GM19463 (cell line): ENCODE measurements around the gene TAS2R20.
"Not testable (repeated sequence)": the region's sequence is repeated elsewhere in the genome, so short reads cannot be mapped to it uniquely, and the experiment has no call there.

Source experiments
- ATAC-seq: cut with Tn5 transposase; IDR thresholded peaks from one replicate; pipeline ENCODE4 v1.9.1; 2021; ENCODE audit warnings: mild to moderate bottlenecking, moderate library complexity; ENCODE audit not compliant: unreplicated experiment

TAS2R20 gene, protein sequence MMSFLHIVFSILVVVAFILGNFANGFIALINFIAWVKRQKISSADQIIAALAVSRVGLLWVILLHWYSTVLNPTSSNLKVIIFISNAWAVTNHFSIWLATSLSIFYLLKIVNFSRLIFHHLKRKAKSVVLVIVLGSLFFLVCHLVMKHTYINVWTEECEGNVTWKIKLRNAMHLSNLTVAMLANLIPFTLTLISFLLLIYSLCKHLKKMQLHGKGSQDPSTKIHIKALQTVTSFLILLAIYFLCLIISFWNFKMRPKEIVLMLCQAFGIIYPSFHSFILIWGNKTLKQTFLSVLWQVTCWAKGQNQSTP

DNA sequence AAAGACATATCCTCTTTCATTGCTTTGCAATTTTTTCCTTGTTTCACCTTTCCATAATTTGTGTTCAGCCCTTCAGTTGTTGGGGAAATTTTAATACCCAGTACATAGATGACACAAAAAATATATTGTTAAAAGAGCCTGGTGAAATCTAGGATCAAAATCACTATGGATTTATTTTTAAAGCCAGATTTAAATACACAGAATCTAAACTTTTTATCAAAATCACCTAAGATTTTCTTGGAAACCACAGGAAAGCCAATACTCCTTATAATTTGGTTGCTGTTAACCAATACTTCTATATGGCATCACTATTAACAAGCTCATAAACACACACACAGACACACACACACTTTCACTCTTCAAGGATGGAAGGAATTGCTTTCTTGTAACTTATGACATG lies at the start of gene TAS2R20:
Gene TAS2R20 (minus strand): TSS at position 101 of the 400 bp plus-strand sequence. CDS start 429 bp downstream, outside the sequence.
- ATAC-seq: no peak

DNA sequence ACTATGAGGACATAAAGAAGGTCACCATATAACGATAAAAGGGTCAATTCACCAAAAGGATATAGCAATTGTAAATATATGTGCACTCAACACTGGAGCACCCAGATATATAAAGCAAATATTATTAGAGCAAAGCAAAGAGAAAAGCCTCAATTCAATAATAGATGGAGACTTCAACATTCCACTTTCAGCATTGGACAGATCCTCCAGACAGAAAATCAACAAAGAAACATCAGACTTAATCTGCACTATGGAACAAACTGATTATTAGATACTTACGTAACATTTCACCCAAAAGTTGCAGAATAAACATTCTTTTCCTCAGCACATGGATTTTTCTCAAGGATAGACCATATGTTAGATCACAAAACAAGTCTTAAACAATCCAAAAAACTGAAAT lies 43.3 kb upstream of the TAS2R20 start:
- not testable (repeated sequence) for ATAC-seq

DNA sequence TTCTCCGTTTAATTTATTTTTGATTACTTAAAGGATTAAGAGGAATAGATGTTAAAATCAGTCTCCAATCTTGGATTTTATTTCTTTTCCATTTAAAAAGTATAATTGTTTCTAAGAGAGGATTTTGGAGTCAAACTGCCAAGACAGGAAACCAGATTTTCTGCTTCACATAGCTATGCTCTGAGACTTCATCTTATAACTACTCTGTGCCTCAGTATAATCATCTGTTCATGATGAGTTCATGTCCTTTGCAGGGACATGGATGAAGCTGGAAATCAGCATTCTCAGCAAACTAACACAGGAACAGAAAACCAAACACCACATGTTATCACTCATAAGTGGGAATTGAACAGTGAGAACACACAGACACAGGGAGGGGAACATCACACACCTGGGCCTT lies 42.1 kb upstream of the TAS2R20 start:
- no peak for ATAC-seq

DNA sequence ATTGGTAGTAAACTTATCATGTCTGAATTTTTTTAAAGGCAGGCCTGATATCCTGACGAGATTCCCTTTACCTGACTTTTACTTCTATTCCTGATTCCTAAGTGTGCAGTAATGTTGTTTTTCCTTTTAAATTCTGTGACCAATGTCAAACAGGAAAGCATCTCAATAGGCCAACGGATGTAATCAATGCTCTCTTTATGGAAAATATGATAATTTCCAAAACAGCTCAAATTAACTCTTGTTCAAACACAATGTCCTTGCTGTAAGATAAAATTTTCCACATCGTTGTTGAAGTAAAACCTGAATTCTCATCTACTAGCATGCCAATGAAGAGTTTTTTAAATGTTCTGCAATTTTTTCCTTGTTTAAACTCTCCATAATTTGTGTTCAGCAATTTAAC lies 41.1 kb upstream of the TAS2R20 start:
- no peak for ATAC-seq

DNA sequence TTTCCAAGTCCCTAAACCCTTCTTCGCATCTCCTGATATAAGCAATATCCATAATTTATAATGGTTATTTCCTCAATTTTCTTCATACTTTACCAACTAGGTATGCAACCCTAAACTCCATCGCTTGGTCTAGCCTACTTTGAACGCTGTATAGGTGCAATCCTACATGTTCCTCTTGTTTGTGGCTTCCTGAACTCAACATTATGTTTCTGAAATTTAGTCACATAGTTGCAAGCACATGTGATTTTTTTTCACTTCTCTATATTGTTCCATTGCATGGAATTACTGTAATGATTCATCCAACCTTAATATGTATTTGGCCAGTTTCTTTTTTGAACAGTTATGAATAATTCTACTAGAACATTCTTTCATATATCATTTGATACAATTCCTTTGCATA lies 35.9 kb upstream of the TAS2R20 start:
- peak; percentile 61 for ATAC-seq

DNA sequence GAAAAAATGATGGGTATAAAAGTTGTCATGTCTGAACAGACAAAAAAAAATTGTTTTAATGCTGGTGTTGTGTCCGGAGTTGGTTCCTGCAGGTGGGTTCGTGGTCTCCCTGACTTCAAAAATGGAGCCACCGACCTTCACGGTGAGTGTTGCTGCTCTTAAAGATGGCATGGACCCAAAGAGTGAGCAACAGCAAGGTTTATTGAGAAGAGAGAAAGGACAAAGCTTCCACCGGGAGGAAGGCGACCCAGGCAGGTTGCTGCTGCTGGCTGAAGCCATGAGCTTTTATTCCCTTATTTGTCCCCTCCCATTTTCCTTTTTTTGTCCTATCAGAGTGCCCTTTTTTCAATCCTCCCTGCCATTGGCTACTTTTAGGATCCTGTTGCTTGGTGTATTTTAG lies 33.2 kb upstream of the TAS2R20 start, which contains the start of gene TAS2R31:
Gene TAS2R31 (minus strand): TSS at position 101 of the 400 bp plus-strand sequence. CDS start 72 bp downstream, at position 29.
- ATAC-seq: no peak

DNA sequence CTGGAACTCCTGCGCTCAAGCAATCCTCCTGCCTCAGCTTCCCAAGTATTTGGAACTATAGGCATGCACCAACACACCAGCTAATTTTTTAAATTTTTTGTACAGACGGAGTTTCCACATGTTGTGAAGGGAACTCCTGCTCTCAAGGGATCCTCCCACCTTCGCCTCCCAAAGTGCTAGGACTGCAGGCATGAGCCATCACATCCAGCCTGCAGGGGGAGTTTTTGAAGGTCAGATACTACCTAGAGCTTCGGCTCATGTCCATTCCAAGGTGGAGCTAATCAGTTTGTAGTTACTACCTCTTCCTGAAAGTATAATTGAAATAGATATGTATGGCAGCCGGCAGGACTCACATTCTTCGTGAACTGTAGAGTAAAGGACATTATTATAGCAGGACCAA lies 28.0 kb upstream of the TAS2R20 start:
- no peak for ATAC-seq

DNA sequence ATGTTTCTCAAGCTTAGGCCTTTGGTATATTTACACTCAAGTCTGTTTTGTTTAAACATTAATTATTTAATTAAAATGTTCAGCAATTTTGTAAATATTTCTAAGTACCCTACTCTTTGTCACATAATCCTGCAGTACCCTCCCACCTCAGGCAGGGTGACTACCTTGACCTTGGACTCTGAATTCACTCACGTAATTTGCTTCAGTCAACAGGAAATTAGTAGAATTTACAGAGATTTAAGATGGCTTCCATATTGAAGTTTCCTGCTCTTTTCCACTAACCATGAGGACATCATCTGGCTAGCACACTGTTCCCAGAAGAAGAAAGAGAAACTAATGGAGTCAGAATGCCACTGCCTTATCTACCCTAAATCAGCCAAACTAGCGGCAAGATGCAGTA lies 25.3 kb upstream of the TAS2R20 start:
- no peak for ATAC-seq

DNA sequence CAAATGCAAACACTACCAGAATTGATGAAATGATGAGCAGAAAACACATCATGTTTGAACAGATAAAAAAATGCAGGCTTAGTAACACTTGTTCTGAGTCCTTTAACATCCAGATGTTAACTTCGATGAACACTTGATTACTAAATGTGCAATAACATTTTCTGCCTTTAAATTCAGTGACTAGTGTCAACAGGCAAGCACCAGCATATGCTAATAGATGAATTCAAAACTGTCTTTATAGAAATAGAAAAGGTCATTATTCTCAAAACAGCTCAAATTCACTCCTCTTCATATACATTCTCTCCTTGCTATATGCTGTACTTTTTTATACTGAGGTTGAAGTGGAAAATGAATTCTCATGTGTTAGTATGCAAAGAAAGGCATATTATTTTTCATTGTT lies 24.4 kb upstream of the TAS2R20 start, which contains the start of gene TAS2R19:
Gene TAS2R19 (minus strand): TSS at position 101 of the 400 bp plus-strand sequence. CDS start 49 bp downstream, at position 52.
- no peak for ATAC-seq

DNA sequence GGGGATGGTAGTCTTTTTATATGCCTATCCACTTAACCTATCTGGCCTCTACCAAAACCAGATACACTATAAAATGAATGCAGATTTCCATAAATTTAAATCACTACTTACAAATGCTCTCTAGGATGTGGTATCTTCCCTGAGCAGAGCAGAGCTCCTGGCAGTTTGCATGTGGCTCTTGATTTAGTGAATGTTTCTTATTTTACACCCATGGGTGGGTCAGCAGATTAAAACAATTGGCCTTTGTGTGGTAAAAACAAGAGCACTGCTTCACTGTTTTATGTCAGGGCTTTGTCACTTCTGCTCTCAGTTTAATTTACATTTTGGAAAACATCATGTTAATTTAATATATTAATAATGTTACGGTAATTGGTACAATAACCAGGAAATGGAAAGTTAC lies 18.8 kb upstream of the TAS2R20 start:
- ATAC-seq: no peak

DNA sequence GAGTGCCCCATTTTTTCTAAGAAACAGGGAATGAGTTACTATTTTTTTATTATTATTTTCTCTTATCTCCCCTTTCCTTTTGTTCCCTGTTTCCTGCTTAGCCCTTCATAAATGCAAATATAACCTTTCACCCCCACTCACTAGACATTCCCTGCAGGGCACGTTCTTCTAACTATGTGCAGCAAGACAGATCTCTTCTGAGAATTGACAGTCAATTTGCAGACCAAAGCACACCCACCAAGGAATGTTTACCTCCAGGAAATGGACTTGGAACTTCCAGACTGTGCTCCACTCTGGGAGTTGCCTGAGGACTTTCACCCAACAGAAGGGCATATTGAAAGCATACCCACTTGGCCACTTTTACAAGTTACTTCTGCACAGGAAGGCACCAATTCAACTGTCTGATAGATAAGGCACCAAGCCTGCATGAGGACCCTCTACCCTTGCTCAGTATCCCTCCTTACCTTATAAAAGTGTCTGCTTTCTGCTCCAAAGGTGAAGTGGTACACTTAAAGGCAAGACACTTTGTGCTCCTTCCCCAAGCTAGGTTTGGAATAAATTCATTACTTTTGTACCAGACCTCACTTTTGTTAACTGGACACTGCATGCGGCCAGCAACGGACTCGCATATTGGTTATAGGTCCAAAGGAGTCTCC lies 17.8 kb upstream of the TAS2R20 start:
- no peak for ATAC-seq

DNA sequence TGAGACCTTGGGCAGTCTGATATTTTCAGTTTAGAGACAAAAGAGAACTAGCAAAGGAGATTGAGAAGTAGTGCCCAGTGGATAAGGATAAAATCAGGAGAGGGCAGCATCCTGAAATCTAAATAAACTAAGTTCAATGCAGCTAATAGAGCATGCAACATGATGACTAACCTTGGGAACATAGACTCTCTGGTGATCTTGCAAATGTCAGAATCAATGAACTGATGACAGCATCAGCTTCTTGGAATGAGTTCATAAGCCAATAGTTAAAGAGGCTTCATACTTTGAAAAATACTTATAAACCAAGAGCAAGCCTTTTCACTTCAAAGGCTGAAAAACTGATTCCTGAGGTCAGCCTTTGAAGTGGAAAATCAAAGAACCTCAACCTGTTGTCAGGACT lies 16.1 kb upstream of the TAS2R20 start:
- ATAC-seq: no peak

DNA sequence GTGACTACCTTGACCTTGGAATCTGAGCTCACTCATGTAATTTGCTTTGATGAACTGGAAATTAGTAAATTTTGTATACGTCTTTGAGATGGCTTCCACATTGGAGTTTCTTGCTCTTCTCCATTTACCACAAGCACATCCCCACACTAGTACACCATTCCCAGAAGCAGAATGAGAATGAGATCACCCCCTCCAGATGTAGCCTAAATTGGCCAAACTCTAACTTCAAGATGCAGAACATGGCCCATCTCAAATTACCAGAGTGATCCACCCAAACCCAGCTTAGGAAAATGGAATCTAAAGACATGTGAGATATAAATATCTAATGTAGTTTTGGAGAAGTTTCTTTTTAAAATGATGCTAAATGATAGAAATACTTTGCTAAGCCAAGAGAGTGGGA lies 9.5 kb upstream of the TAS2R20 start:
- ATAC-seq: no peak

DNA sequence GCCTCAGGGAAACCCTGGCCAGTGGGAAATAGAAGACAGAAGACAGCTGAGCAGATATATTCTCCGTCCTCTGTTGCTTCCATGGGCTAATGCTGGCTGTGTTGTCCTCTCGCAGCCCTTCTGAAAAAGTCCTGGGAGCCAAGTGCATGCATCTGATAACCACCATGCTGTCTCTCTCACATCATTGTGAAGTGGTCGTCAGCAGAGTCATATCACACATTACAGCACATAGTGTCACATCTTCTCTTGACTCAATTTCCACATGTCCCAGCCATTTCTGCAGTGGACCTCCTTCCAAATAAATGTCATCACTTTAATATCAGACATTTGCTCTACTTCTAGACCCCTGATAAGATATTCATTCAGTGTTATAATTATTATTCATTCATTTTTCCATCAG lies 3.8 kb downstream of the TAS2R20 start:
- ATAC-seq: no peak

DNA sequence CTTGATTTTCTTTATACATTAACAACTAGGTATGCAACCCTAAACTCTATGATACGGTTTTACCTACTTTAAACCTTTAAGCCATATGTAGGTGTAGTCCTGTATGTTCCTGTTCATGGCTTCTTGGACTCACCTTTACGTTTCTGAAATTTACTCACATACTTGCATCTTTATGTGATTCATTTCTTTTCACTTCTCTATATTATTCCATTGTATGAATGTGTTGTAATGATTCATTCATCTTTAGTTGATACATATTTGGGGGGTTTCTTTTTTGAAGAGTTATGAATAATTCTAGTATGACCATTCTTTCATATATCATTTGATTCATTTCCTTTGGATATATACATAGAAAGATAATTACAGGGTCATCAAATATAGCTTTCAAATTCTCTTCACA lies 9.0 kb downstream of the TAS2R20 start:
- ATAC-seq: no peak

DNA sequence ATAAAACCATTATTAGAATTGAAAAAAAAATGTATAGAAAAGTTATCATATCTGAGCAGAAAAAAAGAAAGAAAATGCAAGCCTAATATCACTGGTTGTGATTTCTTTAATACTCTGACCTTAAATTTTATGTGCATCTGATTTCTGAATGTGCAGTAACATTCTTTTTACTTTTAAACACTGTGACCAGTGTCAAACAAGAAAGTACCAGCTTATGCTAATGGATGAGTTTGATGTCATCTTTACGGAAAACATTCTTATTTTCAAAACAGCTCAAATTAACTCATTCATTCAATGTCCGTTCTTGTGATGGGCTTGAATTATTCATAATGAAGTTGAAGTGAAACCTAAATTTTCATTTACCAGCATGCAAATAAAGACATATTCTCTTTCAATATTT lies 11.3 kb downstream of the TAS2R20 start, which contains the start of gene TAS2R50:
Gene TAS2R50 (minus strand): TSS at position 101 of the 400 bp plus-strand sequence. CDS start 52 bp downstream, at position 49.
- no peak for ATAC-seq

DNA sequence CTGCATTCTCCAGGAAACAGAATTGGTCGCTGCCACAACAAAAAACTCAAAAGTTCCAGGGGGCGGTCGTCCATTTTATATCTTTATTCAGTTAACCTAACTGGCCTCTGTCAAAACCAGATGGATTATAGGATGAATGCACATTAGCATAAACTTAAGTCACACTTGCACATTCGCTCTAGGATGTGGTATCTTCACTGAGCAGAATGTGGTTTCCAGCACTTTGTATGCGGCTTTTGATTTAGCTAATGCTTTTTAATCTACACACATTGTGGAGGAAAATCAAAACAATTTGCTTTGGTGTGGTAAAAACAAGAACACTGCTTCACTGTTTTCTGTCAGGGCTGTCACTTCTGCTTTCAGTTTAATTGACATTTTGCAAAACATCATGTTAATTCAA lies 15.9 kb downstream of the TAS2R20 start:
- ATAC-seq: no peak

DNA sequence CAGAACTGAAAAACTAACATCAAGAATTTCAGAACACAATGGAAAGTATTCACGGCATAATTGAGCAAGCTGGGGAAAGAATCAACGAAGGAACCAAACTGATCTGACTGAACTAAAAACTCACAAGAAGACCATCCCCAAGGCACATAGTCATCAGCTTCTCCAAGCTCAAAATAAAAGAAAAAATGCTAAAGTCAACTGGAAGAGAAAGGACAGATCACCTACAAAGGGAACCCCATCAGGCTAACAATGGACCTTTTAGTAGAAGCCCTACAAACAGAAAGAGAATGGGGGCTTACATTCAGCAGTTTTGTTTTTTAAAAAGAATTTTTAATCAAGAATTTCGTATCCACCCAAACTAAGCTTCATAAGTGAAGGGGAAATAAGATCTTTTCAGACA lies 23.1 kb downstream of the TAS2R20 start:
- no peak for ATAC-seq

DNA sequence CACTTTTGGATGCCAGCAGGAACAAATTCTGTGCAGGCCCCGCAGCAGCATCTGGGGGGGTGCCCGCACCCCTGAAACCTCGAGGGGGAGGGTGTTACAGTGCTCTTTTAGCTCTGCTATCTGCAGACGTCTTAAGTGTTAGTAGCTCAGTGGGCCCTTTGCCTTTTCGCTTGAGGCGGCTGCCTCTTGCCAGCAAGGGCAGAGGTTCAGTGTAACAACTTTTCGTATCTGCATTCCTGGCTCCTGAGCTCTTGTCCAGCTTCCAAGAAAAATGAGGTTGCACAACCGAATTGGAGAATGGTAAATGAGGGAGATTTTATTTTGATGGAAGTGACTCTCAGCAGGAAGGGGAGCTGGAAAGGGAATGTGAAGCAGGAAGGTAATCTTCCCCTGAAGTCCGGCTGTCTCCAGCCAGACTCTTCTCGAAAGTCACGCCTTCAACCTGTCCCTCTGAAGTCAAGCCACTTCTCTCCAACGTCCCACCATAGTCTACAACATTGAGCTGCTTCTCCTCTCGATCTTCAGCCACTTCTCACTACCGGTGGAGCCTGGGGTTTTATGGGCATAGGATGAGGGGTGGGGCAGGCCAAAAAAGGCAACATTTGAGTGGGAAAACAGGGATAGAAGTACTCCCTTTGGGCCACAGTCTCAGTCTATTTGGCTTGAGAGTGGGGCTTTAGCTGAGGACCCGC lies 29.2 kb downstream of the TAS2R20 start:
- no peak for ATAC-seq

DNA sequence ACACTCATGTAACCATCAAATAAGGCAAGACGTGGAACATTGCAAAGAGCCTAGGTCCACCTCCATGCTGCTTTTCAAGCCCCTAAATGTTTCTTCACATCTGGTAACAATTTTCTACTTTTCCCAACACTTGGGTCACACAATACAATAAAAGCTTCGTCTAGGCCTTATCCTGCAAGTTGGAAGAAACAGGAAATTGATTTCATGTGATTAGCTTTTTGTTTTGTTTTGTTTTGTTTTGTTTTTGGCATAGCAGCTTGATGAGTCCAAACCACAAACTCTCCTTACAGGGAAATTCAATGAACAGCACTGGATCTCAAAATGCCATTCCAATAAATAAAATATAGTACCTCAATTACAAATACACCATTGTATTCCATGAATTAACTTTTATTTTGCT lies 30.7 kb downstream of the TAS2R20 start:
- ATAC-seq: no peak

DNA sequence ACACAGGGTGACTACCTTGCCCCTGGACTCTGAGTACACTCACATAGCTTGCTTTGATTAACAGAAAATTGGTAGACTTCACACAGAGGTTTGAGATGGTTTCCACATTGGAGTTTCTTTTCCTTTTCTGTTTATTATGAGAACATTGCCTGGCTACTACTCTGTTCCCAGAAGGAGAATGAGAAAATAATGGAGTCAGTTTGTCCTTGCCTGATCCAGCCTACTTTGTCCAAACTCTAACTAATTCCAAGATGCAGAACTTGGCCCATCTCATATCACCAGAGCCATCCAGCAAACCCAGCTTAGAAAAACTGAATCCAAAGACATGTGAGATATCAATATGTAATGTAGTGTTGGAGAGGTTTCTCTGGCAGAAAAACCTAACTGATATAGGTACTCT lies 31.8 kb downstream of the TAS2R20 start:
- ATAC-seq: no peak

DNA sequence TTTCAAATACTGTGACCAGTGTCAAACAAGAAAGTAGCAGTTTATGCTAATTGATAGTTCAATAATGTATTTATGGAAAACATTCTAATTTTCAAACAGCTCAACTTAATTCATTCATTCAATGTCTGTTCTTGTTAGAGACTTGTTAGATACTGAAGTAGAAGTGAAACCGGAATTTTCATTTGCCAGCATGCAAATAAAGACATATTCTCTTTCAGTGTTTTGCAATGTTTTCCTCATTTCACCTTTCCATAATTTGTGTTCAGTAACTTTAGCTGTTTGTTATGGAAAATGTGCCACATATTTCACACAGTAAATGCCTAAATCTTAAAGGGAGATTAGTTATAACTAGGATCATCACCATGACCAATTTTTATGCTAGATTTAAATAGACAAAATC lies 32.6 kb downstream of the TAS2R20 start:
- no peak for ATAC-seq
